Eye (tissue), 1 donor: ENCODE data around the gene C19orf67.
A peak's percentile ranks its signal among the peaks of the same experiment; 100 is the strongest.

Experiments used
- DNase-seq: peaks from one replicate; pipeline ENCODE4 v3.0.0-alpha.2; 2015

The C19orf67 gene

DNA sequence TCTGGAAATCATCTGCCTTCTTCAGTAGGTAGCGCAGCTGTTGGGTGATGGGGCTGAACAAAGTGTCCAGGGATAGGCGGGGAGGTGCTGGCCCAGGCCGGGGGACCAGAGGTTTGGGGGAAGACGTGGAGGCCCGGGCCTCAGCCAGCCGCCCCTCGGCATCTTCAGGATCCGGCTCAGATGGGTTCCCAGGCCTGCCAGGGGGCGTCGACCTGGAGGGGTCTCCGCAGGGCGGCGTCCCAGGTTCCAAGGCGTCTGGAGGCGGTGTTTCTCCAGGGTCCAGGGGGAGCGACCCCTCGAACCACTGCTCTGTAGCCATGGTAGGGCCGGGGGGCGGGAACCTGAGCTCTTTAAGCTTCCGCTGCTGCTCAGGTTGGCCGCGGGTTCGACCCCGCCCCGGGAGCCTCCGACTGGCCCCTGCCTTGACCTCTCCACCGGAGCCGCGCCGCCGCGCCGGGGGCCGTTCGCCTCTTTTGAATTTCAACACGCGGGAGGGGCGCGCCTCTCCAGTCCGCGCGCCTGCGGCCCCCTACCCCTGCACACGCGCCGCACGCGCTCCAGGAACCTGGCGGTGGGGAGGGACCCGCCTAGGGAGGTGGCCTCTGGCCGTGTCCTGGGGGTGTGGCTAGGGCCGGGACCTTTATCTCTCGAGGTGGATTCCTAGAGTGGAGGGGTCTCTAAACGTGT, at the start of gene C19orf67:
TSS of gene C19orf67 (minus strand) at position 475 of the 687 bp plus-strand sequence. CDS start at position 319, 156 bp downstream.
- DNase-seq = no peak

DNA sequence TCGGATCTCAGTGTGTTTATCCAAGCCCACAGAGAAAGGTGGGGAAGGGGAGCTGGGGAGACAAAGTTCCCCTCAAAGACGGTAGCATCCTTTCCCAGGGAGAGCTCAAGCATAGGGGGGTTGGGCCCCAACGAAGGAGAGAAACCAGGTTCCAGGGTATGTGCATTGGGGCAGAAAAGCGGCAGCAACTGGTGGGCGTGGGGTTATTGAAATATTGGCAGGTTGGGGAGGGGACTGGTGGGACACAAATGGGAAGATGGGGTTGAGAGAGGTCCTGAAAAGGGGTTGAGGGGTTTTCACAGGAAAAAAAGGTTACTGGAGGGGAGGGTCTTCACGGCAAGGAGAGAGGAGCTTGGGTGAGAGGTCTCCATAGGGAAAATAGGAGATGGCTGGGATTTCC, 49.8 kb upstream of the C19orf67 start:
- DNase-seq = no peak

GRCh38 chr19:14127929-14128509, 42.4 kb upstream of the C19orf67 start:
- DNase-seq = no peak

DNA sequence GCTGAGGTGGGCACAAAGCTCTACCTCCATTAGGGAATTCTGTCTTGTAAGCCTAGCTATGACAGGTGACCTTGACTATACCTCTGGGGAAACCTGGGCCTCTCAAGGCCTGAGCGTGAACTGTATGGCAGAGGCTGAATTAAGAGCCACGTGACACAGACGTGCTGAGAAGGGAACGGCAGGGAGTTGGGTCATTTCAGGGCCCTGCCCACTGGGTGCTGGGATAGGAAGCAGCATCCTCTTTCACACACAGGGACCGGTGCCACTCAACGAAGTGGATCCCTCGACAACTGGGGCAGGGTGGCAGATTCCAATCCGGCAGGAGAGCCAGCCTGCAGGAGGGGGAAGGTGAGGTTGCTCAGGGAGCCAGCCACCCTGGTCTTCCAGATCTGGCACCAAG, 41.6 kb upstream of the C19orf67 start:
- DNase-seq = no peak

DNA sequence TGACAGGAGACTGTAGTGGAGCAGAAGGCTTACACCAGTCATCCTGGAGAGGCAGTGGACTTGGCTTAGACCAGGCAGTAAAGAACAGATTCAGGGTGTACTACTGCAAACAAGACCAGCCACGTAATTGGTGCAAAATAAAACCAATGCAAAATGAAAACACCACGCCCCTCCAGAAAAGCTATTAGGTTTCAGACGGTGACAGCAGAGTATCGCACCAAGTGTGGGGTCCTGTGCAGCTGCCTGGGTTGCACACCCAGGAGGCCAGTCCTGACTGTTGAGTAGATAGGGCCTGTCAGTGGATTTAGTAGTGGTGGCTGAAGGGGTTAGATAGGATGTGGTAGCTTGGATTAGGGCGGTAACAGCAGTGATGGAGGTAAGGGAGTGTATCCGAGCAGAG, 37.3 kb upstream of the C19orf67 start:
- DNase-seq = no peak

DNA sequence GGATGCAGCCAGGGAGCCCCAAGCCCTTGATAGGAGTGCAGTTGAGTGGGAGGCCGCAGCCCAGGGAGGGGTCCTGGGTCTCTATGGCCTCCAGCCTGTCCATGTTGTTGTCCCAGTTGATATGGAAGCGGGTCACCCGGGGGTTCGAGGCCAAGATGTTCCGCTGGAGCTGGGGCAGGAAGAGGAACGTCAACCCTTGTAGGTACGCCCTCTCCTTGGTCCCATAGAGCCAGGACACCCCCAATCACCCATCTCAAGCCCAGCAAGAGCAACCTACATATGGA, 34.9 kb upstream of the C19orf67 start:
- DNase-seq = no peak

DNA sequence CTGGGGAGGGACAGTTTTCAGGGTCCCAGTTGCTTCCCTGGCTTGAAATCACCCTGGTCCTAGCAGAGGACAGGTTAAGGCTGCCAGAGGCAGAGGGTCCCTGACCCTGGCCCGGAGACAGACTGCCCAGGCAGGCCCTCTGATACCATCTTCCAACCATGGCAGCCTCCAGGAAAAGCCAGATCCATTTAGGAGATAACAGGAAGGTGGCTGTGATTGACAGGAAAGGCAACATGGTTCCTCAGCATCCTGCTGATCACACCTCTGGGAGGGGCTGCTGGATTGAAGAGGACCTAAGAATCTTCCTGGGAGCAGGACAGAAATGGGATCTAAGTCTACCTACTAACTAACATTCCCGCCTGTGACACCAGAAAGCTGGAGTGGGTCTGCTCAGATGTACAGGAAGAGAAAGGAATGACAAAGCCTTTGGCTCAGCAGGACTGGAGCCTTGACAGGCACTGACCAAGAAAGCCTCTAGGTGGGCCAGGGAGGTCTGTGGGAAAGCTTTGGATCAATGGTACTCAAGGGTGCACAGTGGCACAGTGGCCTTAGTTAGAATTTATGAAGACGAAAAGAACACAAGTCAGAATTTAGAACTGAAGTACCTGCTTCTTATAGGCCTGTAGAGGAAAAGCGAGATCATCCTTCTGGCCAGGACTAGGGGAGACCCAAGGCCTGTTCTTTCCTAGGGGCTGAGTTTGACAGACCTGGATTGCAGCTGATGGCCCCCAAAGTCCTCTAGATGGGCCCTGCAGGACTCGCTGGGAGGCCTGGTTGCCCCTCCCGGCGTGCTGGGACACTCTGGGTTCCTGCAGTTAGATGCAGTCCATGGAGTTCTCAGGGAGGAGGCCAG, 34.3 kb upstream of the C19orf67 start:
- no peak for DNase-seq

GRCh38 chr19:14119146-14119545, 33.6 kb upstream of the C19orf67 start:
- no peak for DNase-seq

DNA sequence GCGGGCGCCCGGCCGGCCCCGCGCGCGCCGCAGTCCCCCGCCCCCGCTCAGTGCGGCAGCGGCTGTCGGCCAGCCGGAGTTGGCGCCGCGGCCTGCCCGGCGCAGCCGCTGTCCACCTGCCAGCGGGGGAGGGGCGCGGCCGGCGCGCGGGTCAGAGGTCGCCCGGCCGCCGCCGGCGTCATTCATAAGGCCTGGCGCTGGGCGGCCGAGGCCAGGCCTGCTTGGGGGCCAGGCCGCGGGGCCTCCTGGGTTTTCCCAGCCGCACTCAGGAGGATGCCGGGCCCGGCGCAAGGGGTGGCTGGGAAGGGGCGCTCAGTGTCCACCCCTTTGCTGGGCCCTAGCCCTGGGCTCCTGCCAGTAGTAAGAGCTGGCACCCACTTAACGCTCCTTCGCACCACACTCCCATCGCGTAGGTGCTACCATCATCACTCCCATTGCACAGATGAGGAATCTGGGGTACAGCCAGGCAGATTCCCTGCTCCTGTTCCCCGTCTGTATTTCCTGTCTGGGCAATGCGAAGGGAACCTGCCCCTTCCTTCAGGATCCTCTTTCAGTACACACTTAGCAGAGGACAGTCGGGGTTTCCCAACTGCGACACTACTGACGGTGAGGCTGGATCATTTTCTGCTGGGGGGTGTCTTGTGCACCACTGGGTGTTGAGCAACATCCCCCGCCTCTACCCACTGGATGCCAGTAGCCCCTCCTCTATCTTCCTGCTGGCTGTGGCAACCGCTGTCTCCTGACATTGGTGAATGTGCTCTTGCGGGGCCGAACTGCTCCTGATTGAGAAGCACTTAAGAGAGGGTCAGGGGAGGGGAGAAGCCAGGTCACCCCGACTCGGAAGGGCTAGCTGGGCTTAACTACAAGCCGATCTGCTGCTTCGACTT, 32.8 kb upstream of the C19orf67 start:
- peak; percentile 81 for DNase-seq

DNA sequence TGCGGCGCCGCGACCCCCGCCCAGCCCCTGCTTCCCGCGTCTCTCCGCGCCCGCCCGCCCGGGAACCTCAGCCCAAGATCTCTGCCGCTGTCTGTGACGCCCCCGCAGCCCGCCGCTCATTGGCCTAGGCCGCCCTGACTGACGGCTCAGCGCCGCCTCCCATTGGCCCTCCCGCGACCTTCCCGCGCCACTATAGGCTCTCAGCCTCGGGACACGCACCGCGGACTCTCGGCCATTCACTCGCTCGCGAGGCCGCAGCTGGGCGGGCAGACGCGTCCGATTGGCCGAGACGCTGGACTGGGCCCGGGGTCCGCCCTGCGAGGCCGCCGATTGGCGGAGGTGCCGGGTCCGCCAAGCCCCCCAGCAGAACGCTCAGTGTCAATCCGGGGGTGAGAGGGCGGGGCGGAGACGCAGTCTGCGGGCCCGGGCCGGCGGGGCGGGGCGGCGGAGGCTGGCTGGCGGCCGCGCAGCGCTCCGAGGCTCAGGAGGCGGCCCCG, 32.1 kb upstream of the C19orf67 start, which contains the start of gene PRKACA:
TSS of gene PRKACA (minus strand) at position 95 of the 497 bp plus-strand sequence. CDS start 215 bp downstream, outside the sequence.
- DNase-seq = peak; percentile 99

GRCh38 chr19:14116918-14117578, 31.5 kb upstream of the C19orf67 start:
- peak; percentile 53 for DNase-seq

GRCh38 chr19:14116525-14116917, 30.9 kb upstream of the C19orf67 start:
- no peak for DNase-seq

- no peak for DNase-seq
These were observed 30.2 kb upstream of the C19orf67 start for GRCh38 chr19:14115756-14116155.

- no peak for DNase-seq
These were observed 29.3 kb upstream of the C19orf67 start for GRCh38 chr19:14114854-14115253.

GRCh38 chr19:14114439-14114838, 28.9 kb upstream of the C19orf67 start:
- no peak for DNase-seq

- no peak for DNase-seq
These were observed 28.3 kb upstream of the C19orf67 start for GRCh38 chr19:14113762-14114414.

GRCh38 chr19:14112809-14113385, 27.3 kb upstream of the C19orf67 start:
- DNase-seq = no peak

DNA sequence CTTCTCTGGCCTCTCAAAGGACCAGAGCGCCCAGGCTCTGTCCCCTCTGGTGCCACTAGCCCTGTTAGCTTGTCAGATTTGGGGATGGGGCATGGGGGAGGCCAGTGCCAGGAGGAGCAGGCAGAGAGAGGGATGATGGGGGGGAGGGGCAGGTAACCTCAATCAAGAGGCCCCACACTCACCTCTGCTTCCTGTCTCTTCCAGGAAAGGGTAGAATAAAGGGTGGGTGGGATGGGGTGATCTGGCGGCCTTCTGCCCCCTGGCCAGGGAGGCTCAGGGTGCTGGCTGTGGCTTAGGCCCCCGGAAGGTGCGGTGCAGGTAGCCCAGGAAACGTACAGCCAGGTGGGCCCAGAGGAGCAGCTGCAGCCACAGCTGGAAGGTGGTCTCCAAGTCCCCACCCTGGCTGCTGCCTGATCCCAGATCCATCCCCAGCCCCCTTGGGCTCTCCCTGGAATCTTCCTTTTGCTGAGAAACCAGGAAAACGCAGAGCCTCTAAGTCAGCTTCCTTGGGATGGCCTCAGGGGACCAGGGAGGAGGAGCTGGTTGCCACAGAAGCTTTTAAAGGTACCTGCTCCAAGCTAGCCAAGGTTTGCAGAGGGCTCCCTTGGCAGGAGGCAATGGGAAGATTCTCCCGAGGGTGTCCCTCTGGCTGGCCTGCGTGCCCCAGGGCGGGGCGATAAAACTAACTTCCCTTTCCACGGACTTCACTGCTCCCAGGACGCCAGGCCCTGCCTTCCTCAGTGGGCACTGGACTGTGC, 26.6 kb upstream of the C19orf67 start:
- DNase-seq = no peak

GRCh38 chr19:14111486-14111885, 25.9 kb upstream of the C19orf67 start:
- no peak for DNase-seq

- DNase-seq = no peak
These were observed 25.1 kb upstream of the C19orf67 start for GRCh38 chr19:14110650-14111049.
